ENCODE data around the gene ENO1.
"Not testable (repeated sequence)": the region's sequence is repeated elsewhere in the genome, so short reads cannot be mapped to it uniquely, and the experiment has no call there.

The ENO1 gene

DNA sequence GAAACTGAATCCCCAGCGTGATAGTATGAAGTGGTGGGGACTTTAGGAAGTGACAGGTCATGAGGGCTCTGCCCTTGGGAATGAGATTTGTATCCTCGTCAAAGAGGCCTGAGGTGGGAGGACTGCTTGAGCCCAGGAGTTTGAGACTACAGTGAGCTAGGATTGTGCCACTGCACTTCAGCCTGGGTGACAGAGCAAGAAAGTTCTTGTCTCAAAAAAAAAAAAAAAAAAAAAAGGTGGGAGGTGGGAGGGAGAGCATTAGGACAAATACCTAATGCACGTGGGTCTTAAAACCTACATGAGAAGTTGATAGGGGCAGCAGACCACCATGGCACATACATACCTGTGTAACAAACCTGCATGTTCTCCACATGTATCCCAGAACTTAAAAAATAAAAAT is 37.1 kb downstream of the ENO1 start:
- DNase-seq, result no peak

DNA sequence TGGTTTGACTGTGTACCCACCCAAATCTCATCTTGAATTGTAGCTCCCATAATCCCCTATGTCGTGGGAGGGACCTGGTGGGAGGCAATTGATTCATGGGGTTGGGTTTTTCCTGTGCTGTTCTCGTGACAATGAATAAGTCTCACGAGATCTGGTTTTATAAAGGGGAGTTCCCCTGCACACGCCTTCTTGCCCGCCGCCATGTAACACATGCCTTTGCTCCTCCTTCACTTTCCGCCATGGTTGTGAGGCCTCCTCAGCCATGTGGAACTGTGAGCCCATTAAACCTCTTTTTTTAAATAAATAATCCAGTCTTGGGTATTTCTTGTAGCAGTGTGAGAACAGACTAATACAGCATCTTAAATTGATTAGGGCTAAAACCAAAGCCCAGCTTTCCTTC is 38.5 kb downstream of the ENO1 start:
- no peak for DNase-seq

DNA sequence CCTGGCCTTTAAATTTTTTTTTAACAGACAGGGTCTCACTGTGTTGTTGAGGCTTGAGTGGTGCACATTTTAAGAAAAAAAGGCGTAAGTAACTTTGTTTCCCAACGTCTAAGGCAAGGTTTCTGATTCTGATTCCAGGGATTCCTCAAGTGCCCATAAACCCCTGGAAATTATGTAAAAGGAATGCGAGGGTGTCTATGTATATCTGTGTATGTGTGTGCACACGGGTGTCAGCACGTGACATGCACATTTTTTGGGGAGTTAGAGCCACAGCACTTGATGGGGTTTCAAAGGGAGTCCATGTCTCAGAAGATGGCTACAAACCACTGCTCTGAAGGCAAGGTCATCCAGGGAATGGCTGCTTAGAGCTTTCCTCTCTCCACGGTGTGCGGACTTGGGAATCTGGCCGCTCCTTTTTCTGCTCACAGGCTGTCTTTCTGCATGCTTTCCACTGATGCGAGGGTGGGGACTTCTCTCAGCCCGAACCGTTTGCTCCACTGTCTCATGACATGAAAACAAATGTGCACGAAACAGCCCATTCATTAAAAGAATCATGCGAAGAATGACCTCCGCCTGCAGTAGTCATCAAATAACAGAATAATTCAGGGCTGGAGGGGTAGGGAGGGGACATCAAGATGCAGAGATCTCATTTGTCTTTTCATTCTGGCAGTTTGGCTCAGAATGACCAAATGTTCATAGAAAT is 42.4 kb downstream of the ENO1 start:
- no peak for DNase-seq

DNA sequence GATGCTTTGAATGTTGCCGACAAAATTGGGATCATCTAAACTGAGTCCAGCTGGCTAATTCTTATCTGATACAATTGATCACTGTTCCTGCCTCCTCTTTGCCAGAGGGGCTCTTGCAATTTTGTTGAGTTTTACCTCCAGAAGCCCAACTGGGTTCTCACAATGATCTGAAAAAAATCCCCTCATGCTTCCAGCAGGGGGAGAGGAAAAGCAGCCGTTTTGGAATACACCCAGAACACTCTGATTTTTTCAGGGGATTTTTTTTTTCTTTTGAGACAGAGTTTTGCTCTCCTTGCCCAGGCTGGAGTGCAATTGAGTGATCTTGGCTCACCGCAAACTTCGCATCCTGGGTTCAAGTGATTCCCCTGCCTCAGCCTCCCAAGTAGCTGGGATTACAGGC is 47.1 kb downstream of the ENO1 start:
- DNase-seq, result peak in 1 of 2 experiments; percentile 16

DNA sequence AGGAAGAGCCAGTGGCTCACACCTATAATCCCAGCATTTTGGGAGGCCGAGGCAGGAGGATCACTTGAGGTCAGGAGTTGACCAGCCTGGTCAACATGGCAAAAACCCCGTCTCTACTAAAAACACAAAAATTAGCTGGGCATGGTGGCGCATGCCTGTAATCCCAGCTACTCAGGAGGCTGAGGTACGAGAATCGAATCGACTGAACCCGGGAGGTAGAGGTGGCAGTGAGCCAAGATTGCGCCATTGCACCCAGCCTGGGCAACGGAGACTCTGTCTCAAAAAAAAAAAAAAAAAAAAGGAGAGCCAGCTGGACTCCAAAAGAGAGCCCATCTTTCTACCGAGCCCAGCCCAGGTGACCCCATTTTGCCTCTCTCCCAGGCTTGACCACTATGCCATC is 47.8 kb downstream of the ENO1 start:
- DNase-seq, result not testable (repeated sequence)

DNA sequence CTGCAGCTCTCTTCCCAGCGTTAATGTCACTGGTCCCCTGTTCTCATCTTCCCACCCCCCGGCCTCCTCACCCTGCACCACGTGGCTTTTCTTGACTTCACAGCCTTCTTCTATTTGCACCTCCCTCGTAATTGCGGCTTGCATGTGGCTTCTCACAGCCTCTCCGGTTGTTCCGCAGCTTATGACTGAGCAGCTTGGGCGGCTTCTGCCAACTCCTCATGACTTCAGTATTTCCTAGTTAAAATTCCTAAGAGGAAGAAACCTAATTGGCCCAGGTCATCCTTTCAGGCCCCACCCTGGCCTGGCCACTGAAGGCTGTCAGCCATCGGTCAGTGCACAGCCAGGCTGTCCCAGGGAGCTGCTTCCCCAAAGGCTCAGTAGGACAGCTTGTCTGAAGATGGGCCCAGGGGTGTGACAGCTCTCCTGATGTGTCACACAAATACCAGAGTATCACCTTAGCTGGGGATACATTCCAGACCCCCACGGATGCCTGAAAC is 52.5 kb downstream of the ENO1 start:
- no peak for DNase-seq

DNA sequence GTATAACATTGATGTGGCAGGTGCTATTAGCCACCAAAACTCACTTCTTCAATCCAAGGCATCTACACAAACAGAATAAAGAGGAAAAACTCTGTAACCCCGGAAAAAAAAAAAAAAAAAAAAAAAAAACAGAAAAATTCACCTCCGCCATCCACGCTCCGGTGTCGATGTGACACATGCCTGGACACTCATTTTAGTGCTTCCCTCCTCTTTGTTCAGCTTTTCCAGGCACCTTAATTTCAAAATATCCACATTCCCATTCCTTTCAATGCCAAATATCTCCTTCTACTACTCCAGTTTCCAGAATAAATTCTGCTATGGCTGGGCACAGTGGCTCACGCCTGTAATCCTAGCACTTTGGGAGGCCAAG is 55.2 kb downstream of the ENO1 start:
- no peak for DNase-seq

DNA sequence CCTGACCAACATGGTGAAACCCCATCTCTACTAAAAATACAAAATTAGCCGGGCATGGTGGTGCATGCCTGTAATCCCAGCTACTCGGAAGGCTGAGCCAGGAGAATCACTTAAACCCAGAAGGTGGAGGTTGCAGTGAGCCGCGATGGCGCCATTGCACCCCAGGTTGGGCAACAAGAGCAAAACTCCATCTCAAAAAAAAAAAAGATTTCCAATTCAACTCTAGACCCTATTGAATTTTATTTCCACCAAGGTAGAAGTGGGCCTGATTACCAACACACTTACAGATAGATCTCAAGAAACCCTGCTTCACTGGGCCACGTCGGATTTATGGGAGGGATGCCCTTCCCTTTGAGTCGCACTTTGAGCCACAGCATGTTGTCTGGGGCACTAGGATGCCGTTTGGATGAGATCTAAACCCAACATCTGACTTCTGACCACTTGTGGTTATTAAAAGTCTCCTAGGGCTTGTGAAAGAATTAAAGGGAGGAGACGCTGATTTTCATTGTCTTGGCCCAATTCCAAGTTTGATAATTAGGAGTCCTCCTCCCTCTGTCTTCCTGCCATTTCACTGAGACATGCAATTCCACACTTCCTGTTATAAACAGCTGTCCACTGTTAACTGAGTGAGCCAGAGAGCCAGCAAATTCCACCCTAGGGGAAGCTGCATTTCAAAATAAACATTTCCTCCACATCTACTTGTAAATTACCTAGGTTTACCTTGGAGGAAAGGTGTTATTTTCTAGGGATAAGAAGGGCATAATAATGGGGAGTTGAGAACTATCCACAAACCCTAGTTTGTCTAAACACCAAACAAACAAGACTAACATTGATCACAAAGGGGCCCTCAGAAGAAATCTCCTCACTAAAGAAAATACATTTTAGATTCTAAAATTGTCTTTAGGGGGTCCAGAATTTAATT is 55.9 kb downstream of the ENO1 start:
- peak; percentile 94 to 96 for DNase-seq

DNA sequence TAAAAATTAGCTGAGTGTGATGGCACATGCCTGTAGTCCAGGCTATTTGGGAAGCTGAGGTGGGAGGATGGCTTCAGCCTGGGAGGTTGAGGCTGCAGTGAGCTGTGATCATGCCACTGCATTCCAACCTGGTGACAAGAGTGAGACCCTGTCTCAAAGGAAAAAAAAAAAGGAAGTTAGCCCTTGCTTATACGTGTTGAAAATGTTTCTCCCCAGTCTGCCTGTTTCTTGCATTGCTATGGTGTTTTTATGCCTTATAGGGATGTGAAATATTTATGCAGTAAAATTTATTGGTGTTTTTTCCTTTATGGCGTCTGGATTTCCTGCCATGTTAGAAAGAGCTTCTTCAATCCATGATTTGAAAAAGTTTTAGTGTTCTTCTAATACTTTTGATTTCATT is 57.4 kb downstream of the ENO1 start:
- no peak for DNase-seq

DNA sequence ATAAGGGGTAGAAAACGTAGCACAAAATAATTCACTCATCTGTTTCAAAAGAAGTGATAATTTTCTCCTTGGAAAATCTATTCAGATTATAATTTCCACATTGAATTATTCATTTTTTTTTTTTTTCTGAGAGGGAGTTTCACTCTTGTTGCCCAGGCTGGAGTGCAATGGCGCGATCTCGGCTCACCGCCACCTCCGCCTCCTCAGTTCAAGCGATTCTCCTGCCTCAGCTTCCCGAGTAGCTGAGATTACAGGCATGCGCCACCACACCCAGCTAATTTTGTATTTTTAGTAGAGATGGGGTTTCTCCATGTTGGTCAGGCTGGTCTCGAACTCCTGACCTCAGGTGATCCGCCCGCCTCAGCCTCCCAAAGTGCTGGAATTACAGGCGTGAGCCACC is 59.7 kb downstream of the ENO1 start:
- not testable (repeated sequence) for DNase-seq

DNA sequence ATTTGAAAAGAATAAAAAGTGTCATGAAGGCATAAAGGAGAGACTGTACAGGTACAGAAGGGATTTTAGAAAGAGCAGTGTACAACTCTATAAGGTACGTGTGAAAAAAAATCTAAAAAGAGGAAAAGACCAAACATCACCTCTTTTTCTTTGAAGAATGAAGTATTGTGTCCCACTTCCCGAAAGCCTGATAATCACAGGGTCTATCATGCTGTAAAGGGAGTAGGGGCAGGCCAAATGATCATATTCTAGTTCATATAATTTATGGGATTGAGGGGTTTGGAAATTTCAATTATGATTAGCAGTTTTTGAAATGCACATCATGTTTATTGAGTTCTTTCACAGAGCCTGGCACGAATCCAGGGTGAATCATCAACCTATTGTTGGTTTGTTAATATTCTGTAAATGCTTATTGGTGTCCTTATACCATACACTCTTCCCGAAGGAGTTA is 60.1 kb downstream of the ENO1 start:
- no peak for DNase-seq

DNA sequence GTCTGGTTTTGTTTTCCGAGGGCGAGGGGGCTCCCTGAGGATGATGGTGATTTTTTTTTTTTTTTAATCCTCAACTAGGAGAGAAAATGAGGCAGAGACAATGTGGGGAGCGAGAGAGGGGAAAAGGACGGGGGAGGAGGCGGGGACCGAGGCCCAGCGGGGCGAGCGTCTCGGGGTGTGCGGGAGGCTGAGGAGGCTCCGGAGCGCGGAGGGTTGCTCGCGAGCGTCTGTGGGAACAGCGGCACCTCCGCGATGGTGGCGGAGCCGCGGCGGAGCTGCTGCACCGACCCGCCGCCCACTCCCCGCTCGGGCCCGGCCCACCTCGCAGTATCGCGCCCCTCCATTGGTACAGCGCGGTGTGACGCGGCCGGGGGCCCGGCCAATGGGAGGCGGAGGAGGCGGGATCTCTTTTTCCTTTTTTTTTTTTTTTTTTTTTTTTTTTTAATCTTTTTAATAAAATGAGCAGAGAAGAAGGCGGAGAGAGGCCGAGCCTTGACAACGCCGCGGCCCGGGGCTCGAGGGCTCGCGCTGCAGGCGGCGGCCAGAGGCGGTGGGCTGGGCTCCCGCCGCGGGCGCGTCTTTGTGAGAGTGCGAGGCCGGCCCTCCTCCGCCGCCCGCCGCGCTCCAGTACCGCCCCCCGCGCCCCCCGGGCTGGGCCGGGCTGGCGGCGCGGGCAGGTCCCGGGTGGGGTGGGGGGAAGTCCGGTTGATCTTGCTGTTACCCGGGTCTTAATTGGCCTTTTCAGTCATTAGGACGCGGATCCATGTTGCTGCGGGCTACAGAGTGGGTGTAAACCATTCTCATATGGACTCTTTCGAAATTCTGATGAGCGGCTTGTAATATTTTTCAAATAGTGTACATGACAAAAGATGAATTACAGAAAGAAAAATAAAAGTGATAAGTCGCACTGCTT is 60.8 kb downstream of the ENO1 start, which contains the start of gene RERE:
Gene RERE (minus strand): TSS at position 229 of the 913 bp plus-strand sequence.
- peak; percentile 76 to 92 for DNase-seq

DNA sequence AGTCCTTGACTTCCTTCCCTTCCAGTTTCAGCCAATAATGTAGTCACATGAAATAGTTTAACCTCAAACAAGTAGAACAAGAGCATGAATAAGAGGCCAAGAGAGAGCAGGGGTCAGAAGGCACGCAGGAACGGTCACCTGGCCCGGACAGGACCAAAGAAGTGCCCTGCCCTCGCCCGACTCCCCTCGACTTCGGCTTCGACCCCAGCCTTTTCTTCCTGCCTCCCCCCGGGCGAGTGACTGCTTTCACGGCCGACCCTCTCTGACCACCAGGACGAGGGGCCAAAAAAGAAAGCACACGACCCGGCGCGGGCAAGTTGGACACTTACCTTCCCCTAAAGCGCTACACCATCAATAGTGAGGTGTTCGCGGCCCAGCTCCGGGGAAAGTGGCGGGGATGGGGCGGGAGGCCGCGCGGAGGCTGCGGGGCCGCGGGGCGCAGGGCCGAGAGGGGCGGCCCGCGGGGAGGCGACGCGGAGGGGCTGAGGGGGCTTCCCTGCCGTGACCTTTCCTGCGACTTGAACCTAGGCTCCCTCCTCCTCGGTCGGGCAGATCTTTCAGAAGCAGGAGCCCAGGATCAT is 61.6 kb downstream of the ENO1 start:
- DNase-seq, result no peak

DNA sequence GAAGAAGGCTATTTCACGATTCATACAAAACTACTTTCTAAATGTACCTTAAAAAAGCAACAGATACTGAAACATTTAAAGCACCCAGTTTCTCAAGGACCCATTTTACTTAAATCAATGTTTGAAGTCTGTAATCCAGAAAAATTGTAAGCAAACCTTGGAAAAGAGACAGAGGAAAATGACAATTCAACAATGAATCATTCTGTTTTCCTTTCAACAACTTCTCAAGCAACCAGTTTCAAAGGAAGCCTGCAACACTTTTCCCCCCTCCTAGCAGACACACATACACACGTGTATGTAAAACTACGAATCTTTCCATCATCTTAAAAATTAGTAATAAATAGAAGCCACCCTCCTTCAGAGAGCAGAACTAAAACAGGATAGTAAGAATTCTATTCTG is 62.2 kb downstream of the ENO1 start:
- no peak for DNase-seq

DNA sequence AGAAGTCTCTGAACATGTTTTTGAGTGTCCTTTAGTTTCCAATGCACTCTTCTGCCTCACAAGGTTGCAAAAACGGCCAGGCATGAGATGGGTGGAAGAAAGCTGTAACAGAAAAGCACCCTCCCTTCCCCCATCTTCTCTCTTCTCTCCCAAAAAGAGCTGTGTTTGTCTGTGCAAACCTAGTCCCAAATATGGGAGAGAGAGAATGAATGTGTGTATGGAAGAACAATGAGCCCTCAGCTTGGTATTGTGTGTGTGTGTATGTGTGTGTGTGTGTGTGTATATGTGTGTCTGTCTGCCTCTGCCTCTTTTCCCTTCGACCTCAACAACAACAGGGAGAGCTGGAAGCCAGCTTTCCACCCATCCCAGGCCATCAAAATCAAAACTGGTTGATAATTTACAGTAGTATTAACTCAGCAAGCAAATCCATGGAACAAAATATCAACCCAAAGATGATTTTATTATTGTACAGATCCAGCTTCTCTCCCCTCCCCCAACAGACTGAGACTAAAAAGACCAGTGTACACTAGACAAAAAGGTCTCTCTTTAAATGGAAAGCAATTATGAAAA is 62.8 kb downstream of the ENO1 start:
- peak in 1 of 2 experiments; percentile 19 for DNase-seq

DNA sequence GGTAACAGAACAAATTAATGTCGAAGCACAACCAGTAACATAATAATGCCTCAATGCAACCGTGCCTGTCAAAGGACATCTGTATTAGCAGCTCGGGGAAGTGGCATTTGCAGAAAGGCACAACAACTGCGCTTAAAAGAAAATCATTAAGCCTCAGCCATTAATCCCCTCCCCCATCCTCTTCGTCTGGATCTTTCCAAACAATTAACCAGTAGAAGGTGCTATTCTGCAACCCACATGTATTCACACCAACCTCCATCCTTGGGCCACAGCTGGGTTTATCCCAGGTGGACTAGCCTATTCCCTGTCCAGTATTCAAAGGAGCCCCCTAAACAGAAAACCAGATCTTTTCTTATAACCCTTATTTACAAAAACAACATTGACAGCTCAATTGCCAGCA is 63.6 kb downstream of the ENO1 start:
- peak; percentile 44 to 84 for DNase-seq

DNA sequence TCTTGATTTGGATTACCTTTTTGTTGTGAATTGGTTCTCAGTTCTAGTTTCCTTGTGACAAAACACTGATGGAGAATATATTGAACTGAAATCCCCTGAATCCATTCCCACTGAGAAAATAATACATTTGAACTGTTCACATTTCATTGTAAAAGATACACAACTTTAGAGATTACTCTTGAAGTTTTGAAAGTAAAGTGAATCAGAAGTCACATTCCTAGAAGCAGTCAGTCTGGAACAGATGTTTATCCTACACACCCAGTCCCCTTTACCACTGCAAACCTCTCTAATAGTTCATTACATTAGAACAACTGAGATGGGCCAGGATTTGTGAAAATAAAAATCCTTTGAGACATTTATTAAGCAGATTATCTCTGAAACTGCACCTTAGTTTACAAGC is 64.5 kb downstream of the ENO1 start:
- no peak for DNase-seq

DNA sequence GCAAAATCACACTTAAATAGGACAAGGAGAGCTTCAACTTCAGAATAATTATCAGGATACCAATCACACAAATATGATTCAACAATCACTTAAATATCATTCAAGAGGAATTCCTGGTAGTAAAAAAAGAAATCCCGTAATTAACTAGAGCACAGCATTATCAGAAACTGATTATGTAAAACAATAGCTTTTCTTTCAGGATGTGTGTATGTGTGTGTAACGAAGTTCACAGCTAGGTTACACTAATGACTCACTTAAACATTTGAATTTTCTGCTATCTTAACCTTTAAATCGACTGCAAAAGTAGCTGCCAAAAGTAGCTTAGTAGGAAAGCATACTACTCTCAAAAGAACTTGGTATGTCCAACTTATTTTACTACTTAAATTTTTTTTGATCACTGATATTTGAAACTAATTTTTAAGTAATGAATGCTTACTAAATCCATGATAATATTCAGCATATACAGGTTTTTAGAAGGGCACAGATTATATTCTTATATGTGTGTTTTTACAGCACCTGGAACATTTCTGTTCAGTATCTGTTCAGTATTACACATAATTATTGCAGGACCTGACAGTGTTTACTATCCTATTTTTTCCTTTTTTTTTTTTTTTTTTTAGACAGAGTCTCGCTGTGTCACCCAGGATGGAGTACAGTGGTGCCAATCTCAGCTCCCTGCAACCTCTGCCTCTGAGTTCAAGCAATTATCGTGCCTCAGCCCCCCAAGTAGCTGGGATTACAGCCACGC is 65.3 kb downstream of the ENO1 start:
- DNase-seq, result no peak

DNA sequence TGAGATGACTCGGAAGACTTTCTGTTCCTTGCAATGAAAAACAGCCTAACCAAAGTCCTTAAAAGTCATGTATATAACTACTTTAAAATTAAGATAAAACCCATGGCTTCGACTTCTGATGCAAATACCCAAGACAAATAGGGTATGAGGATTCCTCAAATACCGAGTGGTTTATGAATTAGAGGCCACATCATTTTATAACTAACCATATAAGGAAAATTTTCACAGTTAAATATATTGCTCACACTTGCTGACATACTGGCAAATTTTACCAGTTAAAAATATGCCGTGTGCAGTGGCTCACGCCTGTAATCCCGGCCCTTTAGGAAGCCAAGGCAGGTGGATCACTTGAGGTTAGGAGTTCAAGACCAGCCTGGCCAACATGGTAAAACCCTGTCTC is 66.4 kb downstream of the ENO1 start:
- DNase-seq, result no peak

Measured in NCI-H524 (cell line).